ENCODE measurements around the gene GOT1. TPM values are rescaled to one million over a fixed set of nuclear protein-coding genes. Genes with fewer than 3 reads are reported as not detected.
A peak's percentile ranks its signal among the peaks of the same experiment; 100 is the strongest.

Gene GOT1
- total and polyA plus RNA-seq, 10 donors = 9.9 to 23.1 (median 15.5) TPM

DNA sequence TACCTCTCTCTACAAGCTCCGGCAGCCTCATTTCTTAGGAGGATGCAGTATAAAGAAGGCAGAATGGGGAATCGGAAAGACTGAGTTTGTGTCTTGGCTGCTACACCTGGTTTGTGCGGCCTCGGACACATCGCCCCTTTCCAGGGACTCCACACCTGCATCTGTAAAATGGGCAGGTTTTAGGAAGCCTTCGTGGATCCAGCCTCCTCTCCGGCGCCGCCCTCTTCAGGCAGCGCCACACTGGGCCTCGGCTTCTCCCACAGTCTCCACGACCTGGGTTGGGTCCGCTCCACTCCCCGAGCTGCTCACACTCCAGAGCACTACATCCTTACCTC is 341 bp downstream of the GOT1 start:
- Histone ChIP-seq H3K9me3 (no peaks in the 10 kb centered on the region), H3K27me3 (replicated peaks in 1 of 7) (no peaks in the 10 kb centered on the region), H3K36me3 (peaks cover 0 to 22% (median 4%) of the 10 kb centered on the region in 6 donors), H3K27ac (peak overlapping the region; percentile 24 to 94 (median 92)), H3K4me3 (peak overlapping the region; percentile 69 to 92 (median 82)), H3K4me1 (peaks cover 10 to 71% (median 33%) of the 10 kb centered on the region in 6 donors)
- no peak for TF ChIP-seq POLR2A (IDR thresholded peaks at IDR 0.05)
- TF ChIP-seq POLR2AphosphoS5 (IDR thresholded peaks at IDR 0.05) = no peak
- TF ChIP-seq, protein P1, sequence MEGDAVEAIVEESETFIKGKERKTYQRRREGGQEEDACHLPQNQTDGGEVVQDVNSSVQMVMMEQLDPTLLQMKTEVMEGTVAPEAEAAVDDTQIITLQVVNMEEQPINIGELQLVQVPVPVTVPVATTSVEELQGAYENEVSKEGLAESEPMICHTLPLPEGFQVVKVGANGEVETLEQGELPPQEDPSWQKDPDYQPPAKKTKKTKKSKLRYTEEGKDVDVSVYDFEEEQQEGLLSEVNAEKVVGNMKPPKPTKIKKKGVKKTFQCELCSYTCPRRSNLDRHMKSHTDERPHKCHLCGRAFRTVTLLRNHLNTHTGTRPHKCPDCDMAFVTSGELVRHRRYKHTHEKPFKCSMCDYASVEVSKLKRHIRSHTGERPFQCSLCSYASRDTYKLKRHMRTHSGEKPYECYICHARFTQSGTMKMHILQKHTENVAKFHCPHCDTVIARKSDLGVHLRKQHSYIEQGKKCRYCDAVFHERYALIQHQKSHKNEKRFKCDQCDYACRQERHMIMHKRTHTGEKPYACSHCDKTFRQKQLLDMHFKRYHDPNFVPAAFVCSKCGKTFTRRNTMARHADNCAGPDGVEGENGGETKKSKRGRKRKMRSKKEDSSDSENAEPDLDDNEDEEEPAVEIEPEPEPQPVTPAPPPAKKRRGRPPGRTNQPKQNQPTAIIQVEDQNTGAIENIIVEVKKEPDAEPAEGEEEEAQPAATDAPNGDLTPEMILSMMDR (IDR thresholded peaks at IDR 0.05 in 8 of 11, conservative IDR thresholded peaks at IDR 0.05 in 3 of 11) = no peak
- intact Hi-C loops (cut with DNase I; ENCODE audit: low total_unique reads) = loop anchor here (10.0 kb wide), 1 partner anchor 105 kb away; the partner anchor contains the start of gene NKX2-3
- DNase-seq = no peak
- WGBS, 5 donors = 7 to 14% (median 9%) methylated on average over 13 to 14 of the region's 14 CpGs

- peaks cover 0 to 27% (median 6%) of the 10 kb centered on the region in 6 donors for H3K36me3 ChIP-seq
- H3K9me3 ChIP-seq = no peaks in the 10 kb centered on the region
- no peak for TF ChIP-seq POLR2A (IDR thresholded peaks at IDR 0.05)
- TF ChIP-seq POLR2AphosphoS5 (IDR thresholded peaks at IDR 0.05) = no peak
- TF ChIP-seq, protein P1 (IDR thresholded peaks at IDR 0.05 in 8 of 11, conservative IDR thresholded peaks at IDR 0.05 in 3 of 11) = no peak
- no peak for DNase-seq
- H3K4me1 ChIP-seq = peaks cover 10 to 70% (median 33%) of the 10 kb centered on the region in 6 donors
- H3K27me3 ChIP-seq (replicated peaks in 1 of 7) = no peaks in the 10 kb centered on the region
- peak overlapping the region; percentile 69 to 92 (median 82) for H3K4me3 ChIP-seq
- WGBS, 5 donors = 29 to 41% (median 34%) methylated on average over 6 of the region's 6 CpGs
- peak overlapping the region in 5 of 8 donors; percentile 92 to 94 (median 93) for H3K27ac ChIP-seq
- intact Hi-C loops (cut with DNase I; ENCODE audit: low total_unique reads) = loop anchor here (10.0 kb wide), 1 partner anchor 105 kb away; the partner anchor contains the start of gene NKX2-3
Observed at GRCh38 chr10:99429517-99430095, 818 bp downstream of the GOT1 start.

GRCh38 chr10:99427566-99428190 is 2.7 kb downstream of the GOT1 start:
- intact Hi-C loops (cut with DNase I; ENCODE audit: low total_unique reads) = no loop called here
- Histone ChIP-seq H3K27me3 (replicated peaks in 1 of 7) (no peaks in the 10 kb centered on the region), H3K4me3 (no peak overlapping the region), H3K4me1 (peaks cover 10 to 51% (median 30%) of the 10 kb centered on the region in 6 donors), H3K36me3 (peaks cover 0 to 30% (median 6%) of the 10 kb centered on the region in 6 donors), H3K27ac (no peak overlapping the region), H3K9me3 (no peaks in the 10 kb centered on the region)
- WGBS, 5 donors = 79 to 91% (median 85%) methylated on average over 4 of the region's 4 CpGs
- TF ChIP-seq POLR2A (IDR thresholded peaks at IDR 0.05) = no peak
- TF ChIP-seq, protein P1 (IDR thresholded peaks at IDR 0.05 in 8 of 11, conservative IDR thresholded peaks at IDR 0.05 in 3 of 11) = no peak
- TF ChIP-seq POLR2AphosphoS5 (IDR thresholded peaks at IDR 0.05) = no peak
- no peak for DNase-seq

DNA sequence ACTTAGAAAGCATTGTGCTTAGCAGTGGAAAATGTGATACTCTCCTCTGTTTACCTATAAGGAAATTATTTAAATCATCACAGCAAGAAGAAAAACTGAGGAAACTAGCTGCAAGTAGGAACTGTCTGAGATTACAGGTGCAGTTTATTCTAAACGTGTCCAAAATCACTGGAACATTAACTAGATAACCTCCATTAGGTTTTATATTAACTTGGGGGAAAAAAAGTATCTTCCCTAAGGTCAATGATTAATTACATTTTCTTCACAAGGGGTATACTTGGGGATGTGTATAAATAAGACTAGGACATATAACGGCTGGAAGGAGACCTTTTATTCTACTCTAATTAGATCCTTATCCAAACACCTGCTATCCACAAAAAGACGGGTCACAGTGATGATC is 3.7 kb downstream of the GOT1 start:
- WGBS, 5 donors = 72 to 88% (median 82%) methylated on average over 3 of the region's 3 CpGs

More for the DNA sequence above, 3.7 kb downstream of the GOT1 start:
- Histone ChIP-seq H3K9me3 (no peaks in the 10 kb centered on the region), H3K36me3 (peaks cover 0 to 30% (median 6%) of the 10 kb centered on the region in 6 donors), H3K27ac (no peak overlapping the region), H3K4me3 (no peak overlapping the region), H3K4me1 (peaks cover 6 to 41% (median 23%) of the 10 kb centered on the region in 6 donors), H3K27me3 (replicated peaks in 1 of 7) (no peaks in the 10 kb centered on the region)
- DNase-seq = no peak
- no peak for TF ChIP-seq POLR2A (IDR thresholded peaks at IDR 0.05)
- no peak for TF ChIP-seq POLR2AphosphoS5 (IDR thresholded peaks at IDR 0.05)
- TF ChIP-seq, protein P1 (IDR thresholded peaks at IDR 0.05 in 8 of 11, conservative IDR thresholded peaks at IDR 0.05 in 3 of 11) = no peak
- intact Hi-C loops (cut with DNase I; ENCODE audit: low total_unique reads) = no loop called here
